HepG2 (cell line): Measurements from ENCODE around the gene SOX9. TPM values are rescaled to one million over a fixed set of nuclear protein-coding genes. Genes with fewer than 3 reads are reported as not detected.

Experiments used
- GPN1 ChIP-seq: sonication (generic); formaldehyde crosslinking; IDR thresholded peaks from 2 replicates; pipeline ENCODE4 v1.5.1; 2020; ENCODE audit warnings: missing genetic modification reagents, borderline replicate concordance
- PITX1 ChIP-seq: sonication (generic); formaldehyde crosslinking; IDR thresholded peaks from 2 replicates; pipeline ENCODE4 v1.5.1; 2020; ENCODE audit warnings: mild to moderate bottlenecking, missing genetic modification reagents
- POGZ ChIP-seq: sonication (generic); formaldehyde crosslinking; IDR thresholded peaks from 2 replicates; pipeline ENCODE4 v1.4.0; 2020; ENCODE audit warnings: mild to moderate bottlenecking, missing genetic modification reagents
- SMAD9 ChIP-seq: sonication (generic); formaldehyde crosslinking; IDR thresholded peaks from 2 replicates; pipeline ENCODE4 v1.5.1; 2020; ENCODE audit warnings: mild to moderate bottlenecking, missing genetic modification reagents
- TSC22D2 ChIP-seq: sonication (generic); formaldehyde crosslinking; IDR thresholded peaks from 2 replicates; pipeline ENCODE4 v1.5.1; 2020; ENCODE audit warnings: missing genetic modification reagents, mild to moderate bottlenecking, borderline replicate concordance
- U2AF2 ChIP-seq: fragments of 200-400 bp; formaldehyde crosslinking; IDR thresholded peaks from 2 replicates; pipeline ENCODE4 v1.6.1; 2017; ENCODE audit warnings: low read depth, mild to moderate bottlenecking, low read length
- ZBTB7B ChIP-seq: sonication (generic); formaldehyde crosslinking; IDR thresholded peaks from 2 replicates; pipeline ENCODE4 v1.4.0; 2020; ENCODE audit warnings: missing genetic modification reagents
- ZNF3 ChIP-seq: IDR thresholded peaks from 2 replicates; pipeline ENCODE4 v1.7.0; 2017; ENCODE audit warnings: inconsistent platforms
- ZNF501 ChIP-seq: sonication (generic); formaldehyde crosslinking; IDR thresholded peaks from 2 replicates; pipeline ENCODE4 v1.5.1; 2020; ENCODE audit warnings: mild to moderate bottlenecking, moderate library complexity, missing genetic modification reagents
- polyA plus RNA-seq, 8 experiments: library from polyadenylated mRNA; depleted of rRNA in 3 of 8; stranded (reverse) in 7 of 8; unstranded in 1 of 8; fragments of >200 nt; fragmentation: Illumina TruSeq in 4 of 8; extraction: Trizol in 4 of 8; gene quantifications; 2 replicates each; pipeline versions ENCODE4 v1.2.1 to v1.2.3, GENCODE V29; 2011 to 2016; ENCODE audit warnings: low read depth in 4 of 8, missing spikeins in 1 of 8, mixed read lengths in 1 of 8; ENCODE audit not compliant: insufficient read depth in 1 of 8
- total RNA-seq, 5 experiments: library from RNA; depleted of rRNA; stranded (reverse); fragments of >200 nt; fragmentation: Illumina TruSeq; extraction: Trizol; gene quantifications; 2 replicates each; pipeline ENCODE4 v1.2.3, GENCODE V29; 2016; ENCODE audit warnings: low read depth in 1 of 5
- TF ChIP-seq, protein P1 (sequence below), 2 experiments: sonication (generic) in 1 of 2; formaldehyde crosslinking in 1 of 2; IDR thresholded peaks; 2 replicates each; pipeline versions ENCODE4 v1.6.1 to v1.9.0; 2014 to 2022; ENCODE audit warnings: antibody characterized with exemption in 1 of 2, borderline replicate concordance in 1 of 2, inconsistent platforms in 1 of 2, low read depth in 1 of 2, missing genetic modification reagents in 1 of 2
- TF ChIP-seq, protein P2 (sequence below): IDR thresholded peaks from 2 replicates; pipeline ENCODE4 v1.6.1; 2016; ENCODE audit warnings: mild to moderate bottlenecking, missing biosample characterization, missing genetic modification reagents
- TF ChIP-seq, protein P3 (sequence below): sonication (generic); formaldehyde crosslinking; IDR thresholded peaks from 2 replicates; pipeline ENCODE4 v1.4.0; 2020; ENCODE audit warnings: missing genetic modification reagents
- TF ChIP-seq, protein P4 (sequence below): IDR thresholded peaks from 2 replicates; pipeline ENCODE4 v1.6.1; 2012; ENCODE audit warnings: inconsistent platforms
- TF ChIP-seq, protein P5 (sequence below): sonication (generic); formaldehyde crosslinking; IDR thresholded peaks from 2 replicates; pipeline ENCODE4 v1.4.0; 2020; ENCODE audit warnings: missing genetic modification reagents

SOX9 gene
- total and polyA plus RNA-seq, 2 of the 13 experiments (the other 11 are each of a cell fraction or from before 2014, with no cell fraction given): 16.1 to 27.6 TPM

DNA sequence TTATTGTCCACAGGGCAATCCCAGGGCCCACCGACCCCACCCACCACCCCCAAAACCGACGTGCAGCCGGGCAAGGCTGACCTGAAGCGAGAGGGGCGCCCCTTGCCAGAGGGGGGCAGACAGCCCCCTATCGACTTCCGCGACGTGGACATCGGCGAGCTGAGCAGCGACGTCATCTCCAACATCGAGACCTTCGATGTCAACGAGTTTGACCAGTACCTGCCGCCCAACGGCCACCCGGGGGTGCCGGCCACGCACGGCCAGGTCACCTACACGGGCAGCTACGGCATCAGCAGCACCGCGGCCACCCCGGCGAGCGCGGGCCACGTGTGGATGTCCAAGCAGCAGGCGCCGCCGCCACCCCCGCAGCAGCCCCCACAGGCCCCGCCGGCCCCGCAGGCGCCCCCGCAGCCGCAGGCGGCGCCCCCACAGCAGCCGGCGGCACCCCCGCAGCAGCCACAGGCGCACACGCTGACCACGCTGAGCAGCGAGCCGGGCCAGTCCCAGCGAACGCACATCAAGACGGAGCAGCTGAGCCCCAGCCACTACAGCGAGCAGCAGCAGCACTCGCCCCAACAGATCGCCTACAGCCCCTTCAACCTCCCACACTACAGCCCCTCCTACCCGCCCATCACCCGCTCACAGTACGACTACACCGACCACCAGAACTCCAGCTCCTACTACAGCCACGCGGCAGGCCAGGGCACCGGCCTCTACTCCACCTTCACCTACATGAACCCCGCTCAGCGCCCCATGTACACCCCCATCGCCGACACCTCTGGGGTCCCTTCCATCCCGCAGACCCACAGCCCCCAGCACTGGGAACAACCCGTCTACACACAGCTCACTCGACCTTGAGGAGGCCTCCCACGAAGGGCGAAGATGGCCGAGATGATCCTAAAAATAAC, 3.0 kb downstream of the SOX9 start (continued):
- TF ChIP-seq, protein P1, sequence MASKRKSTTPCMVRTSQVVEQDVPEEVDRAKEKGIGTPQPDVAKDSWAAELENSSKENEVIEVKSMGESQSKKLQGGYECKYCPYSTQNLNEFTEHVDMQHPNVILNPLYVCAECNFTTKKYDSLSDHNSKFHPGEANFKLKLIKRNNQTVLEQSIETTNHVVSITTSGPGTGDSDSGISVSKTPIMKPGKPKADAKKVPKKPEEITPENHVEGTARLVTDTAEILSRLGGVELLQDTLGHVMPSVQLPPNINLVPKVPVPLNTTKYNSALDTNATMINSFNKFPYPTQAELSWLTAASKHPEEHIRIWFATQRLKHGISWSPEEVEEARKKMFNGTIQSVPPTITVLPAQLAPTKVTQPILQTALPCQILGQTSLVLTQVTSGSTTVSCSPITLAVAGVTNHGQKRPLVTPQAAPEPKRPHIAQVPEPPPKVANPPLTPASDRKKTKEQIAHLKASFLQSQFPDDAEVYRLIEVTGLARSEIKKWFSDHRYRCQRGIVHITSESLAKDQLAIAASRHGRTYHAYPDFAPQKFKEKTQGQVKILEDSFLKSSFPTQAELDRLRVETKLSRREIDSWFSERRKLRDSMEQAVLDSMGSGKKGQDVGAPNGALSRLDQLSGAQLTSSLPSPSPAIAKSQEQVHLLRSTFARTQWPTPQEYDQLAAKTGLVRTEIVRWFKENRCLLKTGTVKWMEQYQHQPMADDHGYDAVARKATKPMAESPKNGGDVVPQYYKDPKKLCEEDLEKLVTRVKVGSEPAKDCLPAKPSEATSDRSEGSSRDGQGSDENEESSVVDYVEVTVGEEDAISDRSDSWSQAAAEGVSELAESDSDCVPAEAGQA (IDR thresholded peaks at IDR 0.05; ENCODE audit: low read depth): peak; percentile 50; the same call in 1 of the 2 replicates
- TF ChIP-seq, protein P1 (CRISPR knock-in tag; IDR thresholded peaks at IDR 0.05; ENCODE audit: borderline replicate concordance): no peak
- no peak for TF ChIP-seq U2AF2
- TF ChIP-seq, protein P2, sequence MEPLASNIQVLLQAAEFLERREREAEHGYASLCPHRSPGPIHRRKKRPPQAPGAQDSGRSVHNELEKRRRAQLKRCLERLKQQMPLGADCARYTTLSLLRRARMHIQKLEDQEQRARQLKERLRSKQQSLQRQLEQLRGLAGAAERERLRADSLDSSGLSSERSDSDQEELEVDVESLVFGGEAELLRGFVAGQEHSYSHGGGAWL (CRISPR knock-in tag): 0 out of 2 replicates have a peak, but pooled peaks have one; percentile 49
- TF ChIP-seq GPN1 (CRISPR knock-in tag): no peak; the same call in 1 of the 2 replicates
- TF ChIP-seq ZBTB7B (CRISPR knock-in tag): 0 out of 2 replicates have a peak, but pooled peaks have one; percentile 51
- TF ChIP-seq SMAD9: 0 out of 2 replicates have a peak, but pooled peaks have one; percentile 22
- TF ChIP-seq, protein P3, sequence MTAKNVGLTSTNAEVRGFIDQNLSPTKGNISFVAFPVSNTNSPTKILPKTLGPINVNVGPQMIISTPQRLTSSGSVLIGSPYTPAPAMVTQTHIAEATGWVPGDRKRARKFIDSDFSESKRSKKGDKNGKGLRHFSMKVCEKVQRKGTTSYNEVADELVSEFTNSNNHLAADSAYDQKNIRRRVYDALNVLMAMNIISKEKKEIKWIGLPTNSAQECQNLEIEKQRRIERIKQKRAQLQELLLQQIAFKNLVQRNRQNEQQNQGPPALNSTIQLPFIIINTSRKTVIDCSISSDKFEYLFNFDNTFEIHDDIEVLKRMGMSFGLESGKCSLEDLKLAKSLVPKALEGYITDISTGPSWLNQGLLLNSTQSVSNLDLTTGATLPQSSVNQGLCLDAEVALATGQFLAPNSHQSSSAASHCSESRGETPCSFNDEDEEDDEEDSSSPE: no peak
- no peak for TF ChIP-seq ZNF3
- 0 out of 2 replicates have a peak, but pooled peaks have one; percentile 39 for TF ChIP-seq TSC22D2 (CRISPR knock-in tag)
- TF ChIP-seq, protein P4, sequence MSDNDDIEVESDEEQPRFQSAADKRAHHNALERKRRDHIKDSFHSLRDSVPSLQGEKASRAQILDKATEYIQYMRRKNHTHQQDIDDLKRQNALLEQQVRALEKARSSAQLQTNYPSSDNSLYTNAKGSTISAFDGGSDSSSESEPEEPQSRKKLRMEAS: peak; percentile 15; the same call in 1 of the 2 replicates
- peak; percentile 30; the same call in 1 of the 2 replicates for TF ChIP-seq ZNF501
- TF ChIP-seq, protein P5, sequence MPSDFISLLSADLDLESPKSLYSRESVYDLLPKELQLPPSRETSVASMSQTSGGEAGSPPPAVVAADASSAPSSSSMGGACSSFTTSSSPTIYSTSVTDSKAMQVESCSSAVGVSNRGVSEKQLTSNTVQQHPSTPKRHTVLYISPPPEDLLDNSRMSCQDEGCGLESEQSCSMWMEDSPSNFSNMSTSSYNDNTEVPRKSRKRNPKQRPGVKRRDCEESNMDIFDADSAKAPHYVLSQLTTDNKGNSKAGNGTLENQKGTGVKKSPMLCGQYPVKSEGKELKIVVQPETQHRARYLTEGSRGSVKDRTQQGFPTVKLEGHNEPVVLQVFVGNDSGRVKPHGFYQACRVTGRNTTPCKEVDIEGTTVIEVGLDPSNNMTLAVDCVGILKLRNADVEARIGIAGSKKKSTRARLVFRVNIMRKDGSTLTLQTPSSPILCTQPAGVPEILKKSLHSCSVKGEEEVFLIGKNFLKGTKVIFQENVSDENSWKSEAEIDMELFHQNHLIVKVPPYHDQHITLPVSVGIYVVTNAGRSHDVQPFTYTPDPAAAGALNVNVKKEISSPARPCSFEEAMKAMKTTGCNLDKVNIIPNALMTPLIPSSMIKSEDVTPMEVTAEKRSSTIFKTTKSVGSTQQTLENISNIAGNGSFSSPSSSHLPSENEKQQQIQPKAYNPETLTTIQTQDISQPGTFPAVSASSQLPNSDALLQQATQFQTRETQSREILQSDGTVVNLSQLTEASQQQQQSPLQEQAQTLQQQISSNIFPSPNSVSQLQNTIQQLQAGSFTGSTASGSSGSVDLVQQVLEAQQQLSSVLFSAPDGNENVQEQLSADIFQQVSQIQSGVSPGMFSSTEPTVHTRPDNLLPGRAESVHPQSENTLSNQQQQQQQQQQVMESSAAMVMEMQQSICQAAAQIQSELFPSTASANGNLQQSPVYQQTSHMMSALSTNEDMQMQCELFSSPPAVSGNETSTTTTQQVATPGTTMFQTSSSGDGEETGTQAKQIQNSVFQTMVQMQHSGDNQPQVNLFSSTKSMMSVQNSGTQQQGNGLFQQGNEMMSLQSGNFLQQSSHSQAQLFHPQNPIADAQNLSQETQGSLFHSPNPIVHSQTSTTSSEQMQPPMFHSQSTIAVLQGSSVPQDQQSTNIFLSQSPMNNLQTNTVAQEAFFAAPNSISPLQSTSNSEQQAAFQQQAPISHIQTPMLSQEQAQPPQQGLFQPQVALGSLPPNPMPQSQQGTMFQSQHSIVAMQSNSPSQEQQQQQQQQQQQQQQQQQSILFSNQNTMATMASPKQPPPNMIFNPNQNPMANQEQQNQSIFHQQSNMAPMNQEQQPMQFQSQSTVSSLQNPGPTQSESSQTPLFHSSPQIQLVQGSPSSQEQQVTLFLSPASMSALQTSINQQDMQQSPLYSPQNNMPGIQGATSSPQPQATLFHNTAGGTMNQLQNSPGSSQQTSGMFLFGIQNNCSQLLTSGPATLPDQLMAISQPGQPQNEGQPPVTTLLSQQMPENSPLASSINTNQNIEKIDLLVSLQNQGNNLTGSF (CRISPR knock-in tag): 0 out of 2 replicates have a peak, but pooled peaks have one; percentile 16
- peak; percentile 17; the same call in 1 of the 2 replicates for TF ChIP-seq POGZ (CRISPR knock-in tag)
- no peak for TF ChIP-seq PITX1 (CRISPR knock-in tag)
